GM18907 (cell line): ENCODE data around the gene NDUFB10.
A peak's percentile ranks its signal among the peaks of the same experiment; 100 is the strongest.

Experiments used
- ATAC-seq: cut with Tn5 transposase; IDR thresholded peaks from one replicate; pipeline ENCODE4 v1.9.1; 2021; ENCODE audit warnings: mild to moderate bottlenecking, moderate library complexity; ENCODE audit not compliant: unreplicated experiment

The NDUFB10 gene

DNA sequence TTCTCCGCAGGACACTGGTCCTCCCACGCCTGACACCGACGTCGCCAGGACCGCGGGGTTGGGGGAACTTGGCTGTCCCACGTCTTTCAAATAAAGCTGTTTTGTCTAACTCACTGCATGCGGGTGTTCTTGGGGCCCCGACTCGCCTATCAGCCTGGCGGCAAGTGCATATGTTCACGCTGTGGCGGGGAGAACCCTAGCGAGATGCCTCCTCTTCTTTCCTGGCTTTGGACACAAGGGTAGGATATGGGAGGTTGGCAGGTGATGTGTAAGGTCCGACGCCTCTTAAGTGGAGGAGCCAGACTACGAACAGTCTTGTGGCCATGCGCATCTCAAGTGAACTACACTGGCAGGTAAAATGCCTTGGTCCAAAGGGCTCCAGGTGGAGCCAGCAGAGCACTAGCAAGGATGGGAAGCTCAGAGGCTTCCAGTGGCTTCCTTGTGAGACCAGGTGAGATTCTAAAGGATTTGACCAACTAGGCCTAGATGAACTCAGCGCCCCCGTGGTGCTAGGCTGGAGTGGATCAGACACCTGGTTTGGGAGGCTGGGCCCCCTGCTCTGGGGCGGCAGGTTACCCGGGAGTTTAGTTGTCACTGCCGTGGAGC, 6.2 kb downstream of the NDUFB10 start:
- ATAC-seq, result no peak

DNA sequence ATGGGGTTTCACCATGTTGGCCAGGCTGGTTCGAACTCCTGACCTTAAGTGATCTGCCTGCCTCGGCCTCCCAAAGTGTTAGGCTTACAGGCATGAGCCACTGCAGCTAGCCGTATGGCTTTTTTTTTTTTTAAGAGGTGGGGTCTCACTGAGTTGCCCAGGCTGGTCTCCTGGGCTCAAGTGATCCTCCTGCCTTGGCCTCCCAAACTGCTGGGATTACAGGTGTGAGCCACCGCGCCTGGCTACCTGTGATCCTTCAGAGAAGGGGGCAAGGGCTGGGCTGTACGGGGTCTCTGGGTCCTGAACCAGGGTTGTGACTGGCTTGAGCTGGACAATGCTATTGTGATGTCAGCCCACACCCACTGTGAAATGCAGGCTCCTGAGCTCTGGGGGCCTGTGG, 7.1 kb downstream of the NDUFB10 start, which contains the start of gene RNF151:
Gene RNF151 (plus strand): TSS at position 397 of the 400 bp plus-strand sequence. CDS start 26 bp downstream, outside the sequence.
- no peak for ATAC-seq

DNA sequence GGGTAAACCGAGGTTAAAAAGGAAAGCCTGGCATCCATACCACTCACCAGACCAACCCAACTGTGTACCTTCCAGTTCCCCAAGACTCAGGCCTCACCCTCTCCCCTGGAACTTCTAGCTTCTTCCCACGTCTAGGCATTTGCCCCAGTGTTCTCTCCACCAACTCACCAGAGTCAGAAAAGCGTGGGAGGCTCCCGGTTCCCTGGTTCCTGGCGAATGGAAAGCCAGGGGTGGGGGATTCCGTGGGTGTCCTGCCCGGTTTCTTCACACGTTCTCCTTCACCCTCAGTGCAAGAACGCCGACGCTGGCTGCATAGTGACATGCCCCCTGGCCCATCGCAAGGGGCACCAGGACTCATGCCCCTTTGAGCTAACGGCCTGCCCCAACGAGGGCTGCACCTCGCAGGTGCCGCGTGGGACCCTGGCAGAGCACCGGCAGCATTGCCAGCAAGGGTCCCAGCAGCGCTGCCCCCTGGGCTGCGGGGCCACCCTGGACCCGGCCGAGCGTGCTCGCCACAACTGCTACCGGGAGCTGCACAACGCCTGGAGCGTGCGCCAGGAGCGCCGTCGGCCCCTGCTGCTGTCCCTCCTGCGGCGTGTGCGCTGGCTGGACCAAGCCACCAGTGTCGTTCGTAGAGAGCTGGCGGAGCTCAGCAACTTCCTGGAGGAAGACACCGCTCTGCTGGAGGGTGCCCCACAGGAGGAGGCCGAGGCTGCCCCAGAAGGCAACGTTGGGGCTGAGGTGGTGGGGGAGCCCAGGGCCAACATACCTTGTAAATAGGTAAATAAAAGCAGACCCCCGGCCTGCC, 9.0 kb downstream of the NDUFB10 start:
- no peak for ATAC-seq

DNA sequence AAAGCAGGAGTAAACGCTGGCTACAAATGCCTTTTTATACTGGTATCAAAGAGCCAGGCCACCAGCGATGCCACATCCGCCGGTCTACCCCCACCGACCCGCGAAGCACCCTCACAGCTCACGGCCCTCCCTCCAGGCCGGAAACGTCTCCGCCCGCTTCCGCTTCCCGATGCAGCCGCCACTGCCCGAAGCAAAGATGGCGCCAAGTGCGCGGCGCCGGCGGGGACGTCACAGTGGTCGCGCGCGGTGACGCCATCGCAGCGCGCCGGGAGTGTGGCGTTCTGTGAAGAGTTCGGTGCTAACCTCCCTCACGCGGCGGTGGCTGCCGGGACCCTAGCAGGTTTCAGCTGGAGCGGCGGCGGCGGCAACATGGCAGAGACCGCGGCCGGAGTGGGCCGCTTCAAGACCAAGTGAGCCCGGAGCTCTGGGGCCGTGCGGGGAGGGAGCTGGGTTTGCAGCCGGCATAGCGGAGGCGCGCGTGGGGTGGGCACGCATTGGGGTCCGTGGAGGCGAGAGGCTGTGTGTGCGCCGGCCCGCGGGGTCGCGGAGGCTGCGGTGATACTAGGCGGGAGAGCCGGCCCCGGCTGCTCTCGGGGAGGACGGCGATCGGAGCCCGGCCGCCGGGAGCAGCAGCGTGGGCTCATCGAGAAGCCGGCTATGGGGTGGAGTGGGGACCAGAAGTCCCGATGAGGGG, 12.6 kb downstream of the NDUFB10 start, which contains the start of gene TBL3:
Gene TBL3 (plus strand): TSS at position 258 of the 694 bp plus-strand sequence. CDS start 112 bp downstream, at position 370.
- peak; percentile 74 for ATAC-seq

DNA sequence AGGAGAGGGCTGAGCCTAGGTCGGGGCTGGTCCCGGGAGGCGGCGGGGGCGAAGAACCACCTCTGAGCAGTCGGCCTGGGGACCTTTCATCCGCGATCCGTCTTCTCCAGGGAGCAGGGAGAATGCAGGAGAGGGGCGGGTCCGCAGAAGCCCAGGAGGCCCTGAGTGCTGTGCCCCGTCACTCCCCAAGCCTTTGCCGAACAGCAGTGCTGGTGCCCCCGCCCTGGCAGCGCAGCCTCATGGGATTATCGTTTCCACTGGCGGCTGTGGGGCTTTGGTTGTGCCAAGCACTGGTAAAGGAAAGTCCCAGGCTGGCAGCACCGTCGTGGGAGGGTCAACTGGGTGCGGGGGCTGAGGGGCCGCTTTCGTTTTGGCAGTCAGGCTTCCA, 13.1 kb downstream of the NDUFB10 start:
- no peak for ATAC-seq

DNA sequence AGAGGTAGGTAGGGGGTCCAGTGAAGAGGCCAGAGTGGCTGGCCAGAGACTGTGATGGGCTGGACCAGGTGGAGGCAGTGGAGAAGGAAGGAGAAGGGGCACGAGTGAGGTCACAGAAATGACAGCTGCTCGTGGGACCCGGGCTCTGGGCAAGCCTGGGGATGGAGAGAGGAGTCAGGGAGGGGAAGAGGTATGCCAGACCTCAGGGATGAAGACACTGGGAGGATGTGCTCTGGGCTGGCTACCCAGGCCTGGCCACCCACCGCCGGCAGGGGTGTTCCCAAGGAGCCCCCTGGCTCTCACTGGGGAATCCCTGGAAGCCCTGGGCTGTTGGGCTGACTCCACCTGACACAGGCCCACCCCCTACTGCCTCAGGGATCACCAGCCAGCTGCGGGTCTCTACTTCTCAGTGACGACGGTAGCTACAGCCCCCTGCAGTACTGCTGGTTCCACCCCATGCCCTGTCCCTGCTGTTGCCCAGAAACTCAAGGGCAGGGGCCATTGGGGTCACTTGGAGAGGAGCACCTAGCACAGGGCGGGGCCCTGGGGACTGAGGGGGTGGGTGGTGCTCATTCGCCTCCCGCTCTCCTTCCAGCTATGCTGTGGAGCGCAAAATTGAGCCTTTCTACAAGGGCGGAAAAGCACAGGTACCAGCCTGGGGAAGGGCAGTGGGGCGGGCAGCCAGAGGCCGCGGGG, 14.3 kb downstream of the NDUFB10 start:
- no peak for ATAC-seq

DNA sequence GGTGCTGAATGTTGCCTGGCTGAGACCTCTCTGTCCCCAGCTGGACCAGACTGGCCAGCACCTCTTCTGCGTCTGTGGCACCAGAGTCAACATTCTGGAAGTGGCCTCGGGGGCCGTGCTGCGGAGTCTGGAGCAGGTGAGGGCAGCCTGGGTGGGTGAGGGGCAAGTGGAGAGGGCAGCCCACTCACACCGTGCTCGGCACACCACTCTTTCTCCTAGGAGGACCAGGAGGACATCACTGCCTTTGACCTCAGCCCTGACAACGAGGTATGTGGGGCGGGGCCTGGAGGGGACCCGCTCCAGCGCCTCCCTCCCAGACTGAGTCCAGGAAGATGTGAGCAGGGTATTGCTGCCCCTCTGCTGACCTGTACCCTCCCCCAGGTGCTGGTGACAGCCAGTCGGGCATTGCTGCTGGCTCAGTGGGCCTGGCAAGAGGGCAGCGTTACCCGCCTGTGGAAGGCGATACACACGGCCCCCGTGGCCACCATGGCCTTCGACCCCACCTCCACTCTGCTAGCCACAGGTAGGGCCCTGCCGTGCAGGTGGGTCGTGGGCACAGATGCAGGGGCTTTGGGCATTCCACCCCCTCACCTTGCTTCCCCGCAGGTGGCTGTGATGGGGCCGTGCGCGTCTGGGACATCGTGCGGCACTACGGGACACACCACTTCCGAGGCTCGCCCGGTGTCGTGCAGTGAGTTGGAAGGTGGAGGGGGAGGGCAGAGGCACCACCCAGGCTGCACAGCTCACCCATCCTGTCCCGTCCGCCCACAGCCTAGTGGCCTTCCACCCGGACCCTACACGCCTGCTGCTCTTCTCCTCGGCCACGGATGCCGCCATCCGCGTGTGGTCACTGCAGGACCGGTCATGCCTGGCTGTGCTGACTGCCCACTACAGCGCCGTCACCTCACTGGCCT, 15.1 kb downstream of the NDUFB10 start:
- ATAC-seq, result no peak

DNA sequence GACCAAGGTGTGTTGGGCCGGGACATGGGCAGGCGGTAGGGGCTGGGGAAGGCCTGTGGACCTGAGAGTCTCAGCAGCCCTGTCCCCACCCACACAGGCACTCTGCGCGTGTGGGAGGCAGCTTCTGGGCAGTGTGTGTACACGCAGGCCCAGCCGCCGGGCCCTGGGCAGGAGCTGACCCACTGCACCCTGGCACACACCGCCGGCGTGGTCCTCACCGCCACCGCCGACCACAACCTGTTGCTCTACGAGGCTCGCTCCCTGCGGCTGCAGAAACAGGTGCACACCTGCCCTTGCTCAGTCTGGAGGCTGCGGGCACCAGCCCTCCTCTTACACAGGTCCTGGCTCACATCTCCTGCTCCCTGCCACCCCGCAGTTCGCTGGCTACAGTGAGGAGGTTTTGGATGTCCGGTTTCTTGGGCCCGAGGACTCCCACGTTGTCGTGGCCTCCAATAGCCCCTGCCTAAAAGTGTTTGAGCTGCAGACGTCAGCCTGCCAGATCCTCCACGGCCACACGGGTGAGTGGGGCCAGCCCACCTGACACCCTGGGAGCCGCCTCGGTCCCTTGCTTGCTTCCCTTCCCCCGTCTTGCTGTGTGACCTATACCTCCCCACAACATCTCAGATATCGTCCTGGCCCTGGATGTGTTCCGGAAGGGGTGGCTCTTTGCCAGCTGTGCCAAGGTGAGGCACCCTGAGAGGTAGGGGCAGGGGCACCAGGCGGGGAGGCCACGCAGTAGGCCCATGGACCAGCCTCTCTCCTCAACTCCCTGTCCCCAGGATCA, 16.3 kb downstream of the NDUFB10 start:
- no peak for ATAC-seq

DNA sequence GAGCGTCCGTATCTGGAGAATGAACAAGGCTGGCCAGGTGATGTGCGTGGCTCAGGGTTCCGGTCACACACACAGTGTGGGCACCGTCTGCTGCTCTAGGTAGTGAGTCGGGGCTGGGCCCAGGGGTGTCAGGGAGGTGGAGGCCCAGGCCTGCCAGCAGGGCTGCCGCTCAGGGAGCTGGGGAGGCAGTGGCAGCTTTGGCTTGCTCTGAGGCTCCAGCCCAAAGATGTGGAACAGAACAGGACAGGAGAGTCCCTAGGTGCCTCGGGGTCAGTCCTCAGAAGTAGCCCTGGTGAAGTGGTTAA, 16.8 kb downstream of the NDUFB10 start:
- no peak for ATAC-seq

DNA sequence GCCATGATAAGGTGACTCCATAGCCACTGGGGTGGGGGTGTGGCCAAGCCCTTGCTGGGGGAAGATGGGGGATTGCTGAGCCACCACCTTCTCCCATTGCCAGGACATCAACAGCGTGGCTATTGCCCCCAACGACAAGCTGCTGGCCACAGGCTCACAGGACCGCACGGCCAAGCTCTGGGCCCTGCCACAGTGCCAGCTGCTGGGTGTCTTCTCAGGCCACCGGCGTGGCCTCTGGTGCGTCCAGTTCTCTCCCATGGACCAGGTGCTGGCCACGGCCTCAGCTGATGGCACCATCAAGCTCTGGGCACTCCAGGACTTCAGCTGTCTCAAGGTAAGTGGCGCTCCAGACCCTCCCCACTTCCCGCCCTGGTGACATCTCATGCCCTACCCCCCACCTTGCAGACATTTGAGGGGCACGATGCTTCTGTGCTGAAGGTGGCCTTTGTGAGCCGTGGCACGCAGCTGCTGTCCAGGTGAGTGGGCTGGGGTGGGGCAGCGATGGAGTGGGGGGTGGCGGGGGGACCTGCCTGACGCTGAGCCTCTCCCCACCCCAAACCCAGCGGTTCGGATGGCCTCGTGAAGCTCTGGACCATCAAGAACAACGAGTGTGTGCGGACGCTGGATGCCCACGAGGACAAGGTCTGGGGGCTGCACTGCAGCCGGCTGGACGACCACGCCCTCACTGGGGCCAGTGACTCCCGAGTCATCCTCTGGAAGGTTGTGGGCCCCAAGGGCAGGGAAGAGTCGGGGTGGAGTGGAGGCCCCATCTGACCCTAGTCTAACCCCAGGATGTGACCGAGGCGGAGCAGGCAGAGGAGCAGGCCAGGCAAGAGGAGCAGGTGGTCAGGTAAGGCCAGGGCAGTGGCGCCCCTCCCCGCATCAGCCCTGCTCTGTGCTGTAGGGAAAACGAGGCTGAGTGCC, 17.9 kb downstream of the NDUFB10 start:
- no peak for ATAC-seq

DNA sequence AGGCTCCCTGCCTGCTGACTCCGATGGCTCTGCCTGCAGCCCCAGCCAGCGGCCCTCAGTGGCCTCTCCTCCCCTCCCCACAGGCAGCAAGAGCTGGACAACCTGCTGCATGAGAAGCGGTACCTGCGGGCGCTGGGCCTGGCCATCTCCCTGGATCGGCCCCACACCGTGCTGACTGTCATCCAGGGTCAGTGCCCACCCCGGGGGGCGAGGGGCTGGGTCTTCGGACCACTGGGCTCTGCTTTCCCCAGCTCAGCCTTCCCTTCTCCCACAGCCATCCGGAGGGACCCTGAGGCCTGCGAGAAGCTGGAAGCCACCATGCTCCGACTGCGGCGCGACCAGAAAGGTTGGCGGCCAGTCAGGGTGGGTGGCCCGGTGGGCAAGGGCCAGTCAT, 18.5 kb downstream of the NDUFB10 start:
- no peak for ATAC-seq

DNA sequence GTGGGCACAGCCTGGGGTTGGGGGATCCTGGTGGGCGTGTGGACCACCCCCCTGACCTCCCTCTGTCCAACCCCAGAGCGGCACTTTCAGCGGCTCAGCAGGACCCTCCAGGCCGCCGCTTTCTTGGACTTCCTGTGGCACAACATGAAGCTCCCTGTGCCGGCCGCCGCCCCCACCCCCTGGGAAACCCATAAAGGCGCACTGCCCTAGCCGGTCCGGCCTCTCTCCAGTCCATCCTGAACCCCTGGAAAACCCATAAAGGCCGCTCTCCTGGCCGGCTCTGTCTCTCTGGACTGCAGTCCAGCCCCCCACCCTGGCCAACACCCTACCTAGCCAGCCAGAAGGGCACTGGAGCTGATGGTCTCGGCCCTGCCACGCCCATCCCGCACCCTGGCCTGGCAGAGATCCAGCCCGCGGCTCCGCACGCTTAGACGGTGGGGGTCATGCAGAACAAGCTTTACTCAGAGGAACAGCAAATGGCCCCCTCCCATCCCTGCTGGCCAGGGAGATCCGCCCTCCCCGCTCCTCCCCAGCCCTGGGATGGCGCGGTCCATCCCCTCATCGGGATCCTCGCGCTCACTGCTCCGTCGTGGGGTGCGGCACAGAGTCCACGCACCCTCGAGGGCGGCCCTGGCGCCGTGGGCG, 19.3 kb downstream of the NDUFB10 start:
- no peak for ATAC-seq

DNA sequence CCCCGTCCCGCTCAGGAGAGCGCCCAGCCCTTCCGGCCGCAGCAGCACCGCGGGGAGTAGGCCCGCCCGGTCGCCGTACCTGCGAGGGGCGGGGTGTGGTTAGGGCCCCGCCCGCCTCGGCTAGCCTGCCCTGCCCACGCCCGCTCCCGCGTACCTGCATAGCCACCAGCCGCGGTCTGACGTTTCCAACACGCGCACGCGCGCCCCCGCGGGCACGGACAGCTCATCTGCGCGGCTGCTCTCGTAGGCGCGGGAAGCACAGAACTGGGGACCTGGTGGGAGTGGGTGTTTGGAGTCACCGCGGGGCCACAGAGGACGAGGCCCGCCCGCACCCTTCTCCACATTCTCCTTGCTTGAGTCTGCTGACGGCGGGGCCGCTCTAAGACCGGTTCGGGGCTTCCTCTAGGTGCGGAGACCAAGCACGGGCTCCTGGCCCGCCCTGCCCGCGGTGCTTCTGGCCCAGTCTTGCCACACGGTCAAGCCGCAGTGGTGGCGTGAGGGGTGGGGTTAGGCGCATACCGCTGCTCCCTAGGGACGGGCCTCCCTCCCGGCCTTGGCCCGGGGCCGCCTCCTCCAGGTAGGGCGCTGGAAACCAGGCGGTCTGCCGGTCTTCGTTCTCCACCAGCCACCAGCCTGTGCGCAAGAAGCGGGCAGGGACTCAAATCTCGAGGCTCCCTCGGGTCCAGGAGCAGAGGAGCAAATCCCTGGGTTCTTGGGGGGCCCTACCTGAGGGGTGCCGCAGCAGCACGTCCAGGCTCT, 20.1 kb downstream of the NDUFB10 start:
- ATAC-seq, result no peak

DNA sequence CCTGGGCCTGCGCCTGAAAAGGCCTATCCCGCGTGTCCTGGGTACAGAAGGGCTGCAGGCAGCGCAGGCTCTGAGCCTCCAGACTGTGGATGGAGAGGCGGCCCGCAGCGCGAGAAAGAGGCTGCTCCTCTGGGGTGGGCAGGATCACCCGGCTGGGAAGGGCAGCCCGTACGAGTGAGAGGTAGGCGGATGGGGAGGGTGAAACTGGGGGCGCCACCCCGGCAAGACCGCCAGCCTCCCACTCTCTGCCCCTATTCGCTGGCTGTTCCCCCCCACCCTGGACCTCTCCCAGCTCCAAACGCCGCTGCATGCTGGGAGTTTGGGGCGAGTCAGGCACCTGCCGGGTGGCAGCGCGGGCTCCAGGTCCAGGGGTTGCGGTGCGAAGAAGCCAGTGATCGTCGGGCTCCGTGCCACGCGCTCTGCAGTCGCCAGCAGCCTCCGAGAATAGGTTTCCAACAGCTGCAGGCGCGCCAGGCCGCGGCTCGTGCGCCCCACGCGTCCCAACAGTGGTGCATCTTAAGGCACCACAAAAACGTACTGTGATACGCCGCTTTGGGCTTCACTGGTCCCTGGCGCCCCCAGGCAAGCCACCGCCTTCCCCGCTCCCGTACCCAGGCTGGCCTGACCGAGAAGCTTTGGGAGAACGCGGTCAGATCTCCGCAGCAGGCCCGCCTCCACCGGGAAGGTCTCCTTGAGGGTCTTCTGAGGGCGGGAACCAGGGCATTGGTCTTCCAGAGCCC, 20.9 kb downstream of the NDUFB10 start:
- ATAC-seq, result no peak

DNA sequence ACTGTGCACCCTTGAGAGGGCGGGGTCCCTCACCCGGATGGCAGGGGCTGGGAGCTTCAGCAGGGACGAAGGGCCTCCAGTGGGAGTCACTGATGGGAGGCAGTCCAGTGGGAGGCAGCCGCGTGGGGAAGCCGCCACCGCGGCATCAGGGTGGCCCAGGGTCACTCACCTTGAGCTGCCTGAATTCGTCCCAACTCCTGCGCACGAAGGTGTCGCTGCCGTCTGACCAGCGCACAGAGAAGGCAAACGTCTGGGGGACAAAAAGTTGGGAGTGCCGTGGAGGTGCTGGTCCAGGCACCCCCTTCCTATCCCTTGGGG, 21.4 kb downstream of the NDUFB10 start:
- no peak for ATAC-seq

DNA sequence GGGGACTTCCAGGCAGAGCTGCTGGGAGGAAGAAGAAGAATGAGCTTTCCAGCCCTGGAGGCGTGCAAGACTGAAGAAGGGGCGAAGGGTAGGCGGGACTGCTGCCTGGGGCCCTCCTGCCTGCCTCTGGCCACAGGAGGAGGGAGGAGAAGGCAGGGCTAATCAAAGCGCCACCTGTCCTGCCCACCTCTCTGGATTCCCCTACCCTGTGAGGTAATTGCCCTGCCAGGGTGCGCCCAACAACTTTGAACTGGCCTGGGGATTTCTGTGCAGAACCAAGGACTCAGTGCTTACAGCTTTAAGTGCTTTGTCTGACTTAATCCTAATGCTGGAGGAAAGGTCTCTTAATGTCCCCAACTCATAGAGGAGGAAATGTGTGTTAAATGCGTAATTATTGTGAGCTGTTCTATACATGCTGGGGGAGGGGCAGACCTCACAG, 22.1 kb downstream of the NDUFB10 start, which contains the start of gene NOXO1:
Gene NOXO1 (minus strand): TSS at position 72 of the 439 bp plus-strand sequence. CDS start 290 bp downstream, outside the sequence.
- ATAC-seq, result no peak
